WTC11 (cell line): ENCODE measurements around the gene XPNPEP3. TPM values are rescaled to one million over a fixed set of nuclear protein-coding genes. Genes with fewer than 3 reads are reported as not detected.

Experiments
- ATAC-seq: fragments of 200-7000 bp; cut with Tn5 transposase; 2 replicates; pipeline ENCODE4 v1.10.0; 2021; ENCODE audit warnings: mild to moderate bottlenecking, moderate library complexity
- CTCF ChIA-PET: fragments of 300-600 bp; sonication (Branson Sonifier 250); formaldehyde crosslinking; loops from one replicate; lab custom pipeline; 2021; ENCODE audit warnings: antibody characterized with exemption; lab: Charles Lee
- POLR2A ChIA-PET: fragments of 350-600 bp; sonication (Branson Sonifier 250); formaldehyde crosslinking; loops from one replicate; lab custom pipeline; 2021; ENCODE audit warnings: antibody characterized with exemption; lab: Charles Lee
- DNase-seq: peaks from one replicate; pipeline ENCODE4 v3.0.0; 2021; ENCODE audit warnings: low spot score
- H3K27ac Mint-ChIP-seq: 2 replicates; pipeline ENCODE4 v1.8.0; 2021; ENCODE audit warnings: mixed read lengths
- H3K27me3 Mint-ChIP-seq: 2 replicates; pipeline ENCODE4 v1.8.0; 2021; ENCODE audit warnings: low read depth, mild to moderate bottlenecking, moderate library complexity, mixed read lengths
- H3K36me3 Mint-ChIP-seq: 2 replicates; pipeline ENCODE4 v1.8.0; 2021; ENCODE audit warnings: mixed read lengths
- H3K4me1 Mint-ChIP-seq: 2 replicates; pipeline ENCODE4 v1.8.0; 2022; ENCODE audit warnings: mixed read lengths
- H3K4me3 Mint-ChIP-seq: 2 replicates; pipeline ENCODE4 v1.8.0; 2021; ENCODE audit warnings: mild to moderate bottlenecking, moderate library complexity, mixed read lengths
- H3K9me3 Mint-ChIP-seq: 2 replicates; pipeline ENCODE4 v1.8.0; 2021; ENCODE audit warnings: mixed read lengths
- ATF3 ChIP-seq: sonication (generic); formaldehyde crosslinking; conservative IDR thresholded peaks from 2 replicates; pipeline ENCODE4 v1.8.1; 2022; ENCODE audit warnings: mild to moderate bottlenecking, missing genetic modification reagents
- E2F4 ChIP-seq: sonication (generic); formaldehyde crosslinking; IDR thresholded peaks from 2 replicates; pipeline ENCODE4 v1.8.1; 2022; ENCODE audit warnings: low read depth, mild to moderate bottlenecking, moderate library complexity, missing genetic modification reagents, borderline replicate concordance
- IRF2 ChIP-seq: sonication (generic); formaldehyde crosslinking; IDR thresholded peaks from 2 replicates; pipeline ENCODE4 v1.8.0; 2022; ENCODE audit warnings: low read depth, missing genetic modification reagents, borderline replicate concordance
- JAZF1 ChIP-seq: fragments of 250-450 bp; sonication (Bioruptor Pico); IDR thresholded peaks from 2 replicates; pipeline ENCODE4 v1.9.0; 2021; ENCODE audit warnings: moderate library complexity, mild to moderate bottlenecking, inconsistent platforms
- MAX ChIP-seq: sonication (generic); formaldehyde crosslinking; IDR thresholded peaks from 2 replicates; pipeline ENCODE4 v1.8.0; 2022; ENCODE audit warnings: mild to moderate bottlenecking, missing genetic modification reagents
- MLX ChIP-seq: sonication (generic); formaldehyde crosslinking; IDR thresholded peaks from 2 replicates; pipeline ENCODE4 v1.8.1; 2023; ENCODE audit warnings: mild to moderate bottlenecking, missing genetic modification reagents, moderate library complexity
- MYBL2 ChIP-seq: sonication (generic); formaldehyde crosslinking; IDR thresholded peaks from 2 replicates; pipeline ENCODE4 v1.8.1; 2023; ENCODE audit warnings: mild to moderate bottlenecking, moderate library complexity, missing genetic modification reagents
- NFATC4 ChIP-seq: fragments of 250-450 bp; sonication (Bioruptor Pico); IDR thresholded peaks from 2 replicates; pipeline ENCODE4 v1.9.0; 2021; ENCODE audit warnings: mild to moderate bottlenecking
- NFE2L1 ChIP-seq: sonication (generic); formaldehyde crosslinking; IDR thresholded peaks from 2 replicates; pipeline ENCODE4 v1.8.1; 2023; ENCODE audit warnings: missing genetic modification reagents
- NFYB ChIP-seq: sonication (generic); formaldehyde crosslinking; conservative IDR thresholded peaks from 2 replicates; pipeline ENCODE4 v1.8.0; 2022; ENCODE audit warnings: low read depth, missing genetic modification reagents
- NR3C1 ChIP-seq: sonication (generic); formaldehyde crosslinking; conservative IDR thresholded peaks from 2 replicates; pipeline ENCODE4 v1.8.1; 2023; ENCODE audit warnings: low read depth, mild to moderate bottlenecking, missing genetic modification reagents
- PREB ChIP-seq: sonication (generic); formaldehyde crosslinking; IDR thresholded peaks from 2 replicates; pipeline ENCODE4 v1.8.1; 2022; ENCODE audit warnings: mild to moderate bottlenecking, missing genetic modification reagents, moderate library complexity, borderline replicate concordance
- RORB ChIP-seq: fragments of 250-450 bp; sonication (Bioruptor Pico); IDR thresholded peaks from 2 replicates; pipeline ENCODE4 v1.9.0; 2021; ENCODE audit warnings: mild to moderate bottlenecking
- STAT6 ChIP-seq: sonication (generic); formaldehyde crosslinking; conservative IDR thresholded peaks from 2 replicates; pipeline ENCODE4 v1.8.1; 2023; ENCODE audit warnings: mild to moderate bottlenecking, low read depth, missing genetic modification reagents, moderate library complexity
- ZBTB21 ChIP-seq: sonication (generic); formaldehyde crosslinking; IDR thresholded peaks from 2 replicates; pipeline ENCODE4 v1.8.1; 2023; ENCODE audit warnings: mild to moderate bottlenecking, missing genetic modification reagents, borderline replicate concordance
- ZMAT4 ChIP-seq: fragments of 250-450 bp; sonication (Bioruptor Pico); IDR thresholded peaks from 2 replicates; pipeline ENCODE4 v1.9.0; 2021; ENCODE audit warnings: mild to moderate bottlenecking
- ZNF263 ChIP-seq: sonication (generic); formaldehyde crosslinking; IDR thresholded peaks from 2 replicates; pipeline ENCODE4 v1.8.1; 2022; ENCODE audit warnings: low read depth, mild to moderate bottlenecking, moderate library complexity, missing genetic modification reagents
- ZNF532 ChIP-seq: fragments of 250-450 bp; sonication (Bioruptor Pico); IDR thresholded peaks from 2 replicates; pipeline ENCODE4 v1.9.0; 2021; ENCODE audit warnings: mild to moderate bottlenecking, borderline replicate concordance
- ZNF671 ChIP-seq: fragments of 250-450 bp; sonication (Bioruptor Pico); IDR thresholded peaks from 2 replicates; pipeline ENCODE4 v1.8.0; 2021; ENCODE audit warnings: mild to moderate bottlenecking
- total RNA-seq: library from RNA; stranded (reverse); gene quantifications from 3 replicates; pipeline ENCODE4 v1.2.3, GENCODE V29; 2021

The XPNPEP3 gene
- total RNA-seq, 1 experiment from 2014 or later: 28.2 TPM

GRCh38 chr22:40976866-40977700 is 120.1 kb downstream of the XPNPEP3 start:
- ChIA-PET POLR2A (interaction anchor here (0.6 kb wide), 1 partner anchor 34 kb away, joined by 5 read pairs; no protein-coding TSS in a partner anchor), CTCF (no interaction called here)
- no peak for TF ChIP-seq ATF3
- no peak for TF ChIP-seq ZNF263
- no peak for TF ChIP-seq ZMAT4
- no peak for TF ChIP-seq NFATC4 (CRISPR knock-in tag)
- no peak for TF ChIP-seq PREB
- TF ChIP-seq MYBL2: no peak
- no peak for TF ChIP-seq MLX (CRISPR knock-in tag)
- no peak for TF ChIP-seq JAZF1 (CRISPR knock-in tag)
- no peak for TF ChIP-seq IRF2 (CRISPR knock-in tag)
- no peak for TF ChIP-seq ZBTB21
- no peak for TF ChIP-seq STAT6 (CRISPR knock-in tag)
- TF ChIP-seq RORB (CRISPR knock-in tag): no peak
- TF ChIP-seq NFYB (CRISPR knock-in tag): no peak
- TF ChIP-seq ZNF671 (CRISPR knock-in tag): no peak
- TF ChIP-seq NFE2L1: no peak
- no peak for TF ChIP-seq E2F4 (CRISPR knock-in tag)
- no peak for TF ChIP-seq MAX (CRISPR knock-in tag)
- TF ChIP-seq ZNF532 (CRISPR knock-in tag): no peak
- no peak for TF ChIP-seq NR3C1
- Mint-ChIP-seq H3K4me1 (no peaks in the 10 kb centered on the region), H3K36me3 (no peaks in the 10 kb centered on the region), H3K9me3 (no peaks in the 10 kb centered on the region), H3K4me3 (no peak overlapping the region), H3K27ac (peak overlapping the region; percentile 59; the same call in 1 of the 2 replicates), H3K27me3 (no peaks in the 10 kb centered on the region)
- ATAC-seq (no peak), DNase-seq (no peak)
